ENCODE results near the gene OLA1.

The OLA1 gene

GRCh38 chr2:174142290-174142689 is 106.0 kb downstream of the OLA1 start:
- H3K27ac Mint-ChIP-seq = no peak overlapping the region
- H3K9me3 Mint-ChIP-seq = no peaks in the 10 kb centered on the region
- H3K4me1 Mint-ChIP-seq (ENCODE audit: low read depth) = peaks cover 7% of the 10 kb centered on the region

GRCh38 chr2:174138161-174138560 is 110.2 kb downstream of the OLA1 start:
- H3K27me3 Mint-ChIP-seq = no peaks in the 10 kb centered on the region
- H3K9me3 Mint-ChIP-seq = no peaks in the 10 kb centered on the region
- peaks cover 70% of the 10 kb centered on the region for H3K36me3 Mint-ChIP-seq (ENCODE audit: low read depth)
- peaks cover 3% of the 10 kb centered on the region for H3K4me1 Mint-ChIP-seq (ENCODE audit: low read depth)
- no peak overlapping the region for H3K27ac Mint-ChIP-seq
- no peak for DNase-seq
- no peak overlapping the region for H3K4me3 Mint-ChIP-seq

More at GRCh38 chr2:174142290-174142689, 106.0 kb downstream of the OLA1 start:
- no peak for DNase-seq
- Mint-ChIP-seq H3K4me3 (no peak overlapping the region), H3K36me3 (ENCODE audit: low read depth) (peaks cover 43% of the 10 kb centered on the region), H3K27me3 (no peaks in the 10 kb centered on the region)

DNA sequence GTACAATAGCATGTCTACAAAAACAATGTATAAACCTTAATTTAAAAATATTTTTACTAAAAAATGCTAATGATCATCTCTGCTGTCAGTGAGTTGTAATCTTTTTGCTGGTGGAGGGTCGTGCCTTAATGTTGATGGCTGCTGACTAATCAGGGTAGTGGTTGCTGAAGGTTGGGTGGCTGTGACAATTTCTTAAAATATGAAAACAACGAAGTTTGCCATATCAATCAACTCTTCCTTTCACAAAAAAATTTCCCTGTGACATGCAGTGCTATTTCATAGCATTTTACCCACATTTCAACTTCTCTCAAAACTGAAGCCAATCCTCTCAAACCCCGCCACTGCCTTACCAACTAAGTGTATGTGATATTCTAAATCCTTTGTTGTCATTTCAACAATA is 112.4 kb downstream of the OLA1 start:
- H3K27me3 Mint-ChIP-seq = no peaks in the 10 kb centered on the region
- no peak overlapping the region for H3K27ac Mint-ChIP-seq
- H3K36me3 Mint-ChIP-seq (ENCODE audit: low read depth) = peaks cover 65% of the 10 kb centered on the region
- H3K4me3 Mint-ChIP-seq = no peak overlapping the region
- no peaks in the 10 kb centered on the region for H3K9me3 Mint-ChIP-seq
- DNase-seq = no peak
- H3K4me1 Mint-ChIP-seq (ENCODE audit: low read depth) = peaks cover 3% of the 10 kb centered on the region

DNA sequence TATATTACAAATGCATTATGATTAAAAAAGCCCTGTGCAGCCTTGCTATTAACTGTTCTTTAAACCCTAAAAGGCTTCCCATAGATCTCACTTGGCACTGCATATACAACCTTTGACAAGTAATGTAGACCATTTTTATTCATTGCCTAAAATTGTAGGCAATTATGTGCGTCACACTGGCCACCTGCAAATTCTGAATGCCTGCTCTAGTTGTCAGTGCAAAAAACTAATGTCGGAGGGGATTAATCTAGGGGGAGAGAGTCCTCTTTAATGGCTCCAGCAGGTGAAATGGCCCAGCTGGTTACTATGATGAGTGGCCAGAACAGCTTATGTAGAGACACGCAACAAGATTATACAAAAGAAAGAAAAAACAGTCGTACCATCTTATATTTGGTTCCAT is 123.2 kb downstream of the OLA1 start:
- Mint-ChIP-seq H3K27ac (no peak overlapping the region), H3K4me1 (ENCODE audit: low read depth) (peaks cover 7% of the 10 kb centered on the region), H3K27me3 (no peaks in the 10 kb centered on the region), H3K9me3 (no peaks in the 10 kb centered on the region), H3K36me3 (ENCODE audit: low read depth) (peaks cover 39% of the 10 kb centered on the region), H3K4me3 (no peak overlapping the region)
- no peak for DNase-seq

- Mint-ChIP-seq H3K9me3 (no peaks in the 10 kb centered on the region), H3K36me3 (ENCODE audit: low read depth) (peaks cover 38% of the 10 kb centered on the region), H3K27ac (no peak overlapping the region), H3K4me1 (ENCODE audit: low read depth) (peaks cover 9% of the 10 kb centered on the region), H3K27me3 (no peaks in the 10 kb centered on the region), H3K4me3 (no peak overlapping the region)
- no peak for DNase-seq
These were observed 124.2 kb downstream of the OLA1 start for GRCh38 chr2:174124181-174124580.

GRCh38 chr2:174122185-174122584 is 126.1 kb downstream of the OLA1 start:
- no peaks in the 10 kb centered on the region for H3K9me3 Mint-ChIP-seq
- peaks cover 9% of the 10 kb centered on the region for H3K4me1 Mint-ChIP-seq (ENCODE audit: low read depth)
- DNase-seq = no peak
- no peak overlapping the region for H3K27ac Mint-ChIP-seq
- no peak overlapping the region for H3K4me3 Mint-ChIP-seq
- no peaks in the 10 kb centered on the region for H3K27me3 Mint-ChIP-seq
- H3K36me3 Mint-ChIP-seq (ENCODE audit: low read depth) = peaks cover 46% of the 10 kb centered on the region

GRCh38 chr2:174121612-174122011 is 126.7 kb downstream of the OLA1 start:
- H3K4me3 Mint-ChIP-seq = no peak overlapping the region
- peaks cover 48% of the 10 kb centered on the region for H3K36me3 Mint-ChIP-seq (ENCODE audit: low read depth)
- H3K27me3 Mint-ChIP-seq = no peaks in the 10 kb centered on the region
- peaks cover 9% of the 10 kb centered on the region for H3K4me1 Mint-ChIP-seq (ENCODE audit: low read depth)
- no peaks in the 10 kb centered on the region for H3K9me3 Mint-ChIP-seq
- H3K27ac Mint-ChIP-seq = no peak overlapping the region
- no peak for DNase-seq

- H3K4me1 Mint-ChIP-seq (ENCODE audit: low read depth) = peaks cover 9% of the 10 kb centered on the region
- peaks cover 48% of the 10 kb centered on the region for H3K36me3 Mint-ChIP-seq (ENCODE audit: low read depth)
- H3K9me3 Mint-ChIP-seq = no peaks in the 10 kb centered on the region
- H3K27me3 Mint-ChIP-seq = no peaks in the 10 kb centered on the region
- DNase-seq = no peak
- no peak overlapping the region for H3K27ac Mint-ChIP-seq
- no peak overlapping the region for H3K4me3 Mint-ChIP-seq
These were observed 127.2 kb downstream of the OLA1 start for GRCh38 chr2:174121175-174121574.

- Mint-ChIP-seq H3K4me3 (no peak overlapping the region), H3K27me3 (no peaks in the 10 kb centered on the region), H3K4me1 (ENCODE audit: low read depth) (peaks cover 9% of the 10 kb centered on the region), H3K36me3 (ENCODE audit: low read depth) (peaks cover 53% of the 10 kb centered on the region), H3K27ac (peak overlapping the region; percentile 11), H3K9me3 (no peaks in the 10 kb centered on the region)
- DNase-seq = no peak
These were observed 128.0 kb downstream of the OLA1 start for GRCh38 chr2:174120346-174120745.

DNA sequence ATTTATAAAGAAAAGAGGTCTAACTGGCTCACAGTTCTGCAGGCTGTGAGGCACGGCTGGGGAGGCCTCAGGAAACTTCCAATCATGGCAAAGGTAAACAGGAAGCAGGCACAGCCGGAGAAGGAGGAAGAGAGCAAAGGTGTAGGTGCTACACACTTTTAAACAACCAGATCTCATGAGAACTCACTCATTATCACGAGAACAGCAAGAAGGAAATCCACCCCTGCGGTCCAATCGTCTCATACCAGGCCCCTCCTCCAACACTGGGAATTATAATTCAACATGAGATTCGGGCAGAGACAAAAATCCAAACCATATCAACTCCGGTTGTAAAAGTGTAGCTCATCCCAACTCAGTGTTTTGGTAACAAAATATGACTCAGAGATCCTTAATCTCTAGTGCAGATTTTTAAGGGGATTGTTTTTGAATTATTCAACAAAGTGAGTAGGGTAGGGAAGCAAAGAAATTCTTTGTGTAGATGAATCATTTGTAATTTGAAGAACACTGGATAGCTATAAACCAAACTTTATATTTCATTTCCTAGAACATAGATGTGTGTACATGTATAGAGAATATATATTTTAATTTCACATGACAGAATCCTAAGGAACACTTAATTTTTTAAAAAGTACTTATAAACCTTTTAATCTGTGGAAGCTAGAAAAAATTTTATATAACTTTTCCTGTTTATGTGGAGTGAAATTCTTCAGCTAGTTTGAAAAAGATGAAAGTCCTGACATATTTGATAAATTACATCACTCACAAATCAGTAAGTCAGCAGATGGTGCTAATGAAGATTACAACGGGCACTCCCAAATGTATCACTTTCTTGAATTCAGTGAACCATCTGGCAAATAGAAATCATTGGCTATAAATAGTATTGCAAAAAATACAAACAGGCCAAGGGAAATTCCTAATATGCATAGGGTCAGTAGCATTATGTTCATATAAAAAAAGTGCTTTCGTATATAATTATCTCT is 130.1 kb downstream of the OLA1 start:
- DNase-seq = no peak
- no peaks in the 10 kb centered on the region for H3K27me3 Mint-ChIP-seq
- H3K4me3 Mint-ChIP-seq = no peak overlapping the region
- no peak overlapping the region for H3K27ac Mint-ChIP-seq
- H3K4me1 Mint-ChIP-seq (ENCODE audit: low read depth) = peaks cover 9% of the 10 kb centered on the region
- H3K9me3 Mint-ChIP-seq = no peaks in the 10 kb centered on the region
- H3K36me3 Mint-ChIP-seq (ENCODE audit: low read depth) = peaks cover 62% of the 10 kb centered on the region

DNA sequence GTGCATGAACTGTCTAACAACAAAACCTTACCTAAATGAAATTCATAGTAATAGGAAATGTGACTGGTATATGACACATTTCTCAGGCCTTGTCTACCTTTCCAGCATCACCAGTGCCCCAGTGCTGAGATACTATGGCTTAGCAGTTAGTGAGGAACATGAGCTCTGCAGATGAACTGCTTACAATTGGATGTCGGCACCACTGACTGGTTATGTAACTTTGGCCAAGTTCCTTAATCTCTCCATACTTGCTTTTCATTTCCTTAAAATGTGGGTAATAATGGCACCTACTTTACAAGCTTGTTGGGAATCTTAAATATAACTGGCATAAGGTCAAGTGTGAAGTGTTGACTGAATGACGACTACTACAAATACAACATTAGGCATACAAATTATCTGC is 136.3 kb downstream of the OLA1 start:
- peaks cover 34% of the 10 kb centered on the region for H3K36me3 Mint-ChIP-seq (ENCODE audit: low read depth)
- H3K9me3 Mint-ChIP-seq = no peaks in the 10 kb centered on the region
- DNase-seq = no peak
- no peaks in the 10 kb centered on the region for H3K4me1 Mint-ChIP-seq (ENCODE audit: low read depth)
- no peak overlapping the region for H3K27ac Mint-ChIP-seq
- H3K4me3 Mint-ChIP-seq = no peak overlapping the region
- H3K27me3 Mint-ChIP-seq = no peaks in the 10 kb centered on the region

DNA sequence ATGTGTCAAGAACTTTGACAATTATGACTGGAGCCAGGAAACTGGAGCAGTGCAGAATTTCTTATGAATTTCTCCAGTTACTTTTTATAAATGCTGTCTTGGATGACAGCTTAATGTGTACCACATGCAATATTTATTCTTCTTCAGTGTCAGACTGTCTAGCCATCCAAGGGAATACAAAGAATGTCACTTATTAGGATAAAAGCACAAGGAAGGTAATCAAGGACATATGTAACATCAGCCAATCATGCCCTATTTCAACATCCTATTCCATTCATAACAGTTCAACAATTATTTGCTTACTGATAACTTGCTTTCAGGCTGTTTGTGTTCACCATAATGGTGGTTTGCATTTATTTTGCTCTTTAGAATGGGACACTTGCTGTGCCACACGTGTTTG is 139.8 kb downstream of the OLA1 start:
- H3K4me1 Mint-ChIP-seq (ENCODE audit: low read depth) = peaks cover 2% of the 10 kb centered on the region

GRCh38 chr2:174106736-174107135 is 141.6 kb downstream of the OLA1 start:
- Mint-ChIP-seq H3K36me3 (ENCODE audit: low read depth) (peaks cover 29% of the 10 kb centered on the region), H3K27me3 (no peaks in the 10 kb centered on the region), H3K27ac (no peak overlapping the region), H3K4me1 (ENCODE audit: low read depth) (peaks cover 9% of the 10 kb centered on the region), H3K4me3 (no peak overlapping the region), H3K9me3 (no peaks in the 10 kb centered on the region)
- no peak for DNase-seq

More for the DNA sequence above, 139.8 kb downstream of the OLA1 start:
- Mint-ChIP-seq H3K36me3 (ENCODE audit: low read depth) (peaks cover 21% of the 10 kb centered on the region), H3K9me3 (no peaks in the 10 kb centered on the region), H3K27me3 (no peaks in the 10 kb centered on the region), H3K27ac (no peak overlapping the region), H3K4me3 (no peak overlapping the region)
- no peak for DNase-seq

GRCh38 chr2:174094542-174094941 is 153.8 kb downstream of the OLA1 start:
- Mint-ChIP-seq H3K36me3 (ENCODE audit: low read depth) (peaks cover 49% of the 10 kb centered on the region), H3K4me3 (no peak overlapping the region), H3K27ac (no peak overlapping the region), H3K4me1 (ENCODE audit: low read depth) (no peaks in the 10 kb centered on the region), H3K27me3 (no peaks in the 10 kb centered on the region), H3K9me3 (no peaks in the 10 kb centered on the region)
- no peak for DNase-seq

DNA sequence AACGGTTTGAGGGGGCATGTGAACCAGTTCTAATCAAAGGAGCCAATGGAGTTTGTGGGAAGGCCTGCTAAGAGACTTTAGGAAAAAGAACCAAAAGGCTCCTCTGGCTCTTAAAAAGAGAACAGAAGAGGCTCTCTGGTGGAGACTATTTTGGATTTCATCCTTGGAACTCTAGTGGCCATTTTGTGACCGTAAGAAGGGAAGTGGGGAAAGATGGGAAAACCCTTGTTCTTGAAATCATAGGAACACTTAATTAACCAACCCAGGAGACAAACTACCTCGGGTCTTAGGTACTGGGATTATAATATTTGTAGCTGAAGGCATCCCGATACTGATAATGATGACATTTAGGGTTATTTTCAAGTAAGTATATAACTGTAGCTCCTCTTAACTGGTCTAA is 157.9 kb downstream of the OLA1 start:
- H3K36me3 Mint-ChIP-seq (ENCODE audit: low read depth) = peaks cover 47% of the 10 kb centered on the region
- H3K27me3 Mint-ChIP-seq = no peaks in the 10 kb centered on the region
- H3K9me3 Mint-ChIP-seq = no peaks in the 10 kb centered on the region
- DNase-seq = no peak
- H3K4me1 Mint-ChIP-seq (ENCODE audit: low read depth) = no peaks in the 10 kb centered on the region
- no peak overlapping the region for H3K4me3 Mint-ChIP-seq
- H3K27ac Mint-ChIP-seq = no peak overlapping the region
